Smooth muscle cell (in vitro differentiated cells): ENCODE measurements around the gene ABCG5. TPM values are rescaled to one million over a fixed set of nuclear protein-coding genes. Genes with fewer than 3 reads are reported as not detected.

Source experiments
- DNase-seq: peaks from one replicate; lab custom pipeline; 2025; ENCODE audit not compliant: unreplicated experiment; lab: John Stamatoyannopoulos, UW
- H2AFZ ChIP-seq: fragments of 200-600 bp; sonication (generic); 2 replicates; pipeline ENCODE4 v1.6.0; 2016; ENCODE audit warnings: antibody characterized with exemption, low read depth, mild to moderate bottlenecking
- H3F3A ChIP-seq: fragments of 200-600 bp; sonication (generic); 2 replicates; pipeline ENCODE4 v1.6.0; 2017; ENCODE audit warnings: antibody characterized with exemption, low read depth
- H3K27ac ChIP-seq: fragments of 200-600 bp; sonication (generic); 2 replicates; pipeline ENCODE4 v1.5.1; 2016; ENCODE audit warnings: low read depth, mild to moderate bottlenecking
- H3K27me3 ChIP-seq: fragments of 200-600 bp; sonication (generic); 2 replicates; pipeline ENCODE4 v1.6.1; 2016; ENCODE audit warnings: low read depth, mild to moderate bottlenecking
- H3K36me3 ChIP-seq: fragments of 200-600 bp; sonication (generic); 2 replicates; pipeline ENCODE4 v1.5.1; 2016; ENCODE audit warnings: low read depth
- H3K4me1 ChIP-seq: fragments of 200-600 bp; sonication (generic); 2 replicates; pipeline ENCODE4 v1.5.1; 2016; ENCODE audit warnings: low read depth
- H3K4me2 ChIP-seq: fragments of 200-600 bp; sonication (generic); 2 replicates; pipeline ENCODE4 v1.6.0; 2016; ENCODE audit warnings: mild to moderate bottlenecking
- H3K4me3 ChIP-seq: fragments of 200-600 bp; sonication (generic); 2 replicates; pipeline ENCODE4 v1.5.1; 2016; ENCODE audit warnings: mild to moderate bottlenecking
- H3K79me2 ChIP-seq: fragments of 200-600 bp; sonication (generic); 2 replicates; pipeline ENCODE4 v1.6.0; 2016; ENCODE audit warnings: low read depth, mild to moderate bottlenecking
- H3K9ac ChIP-seq: fragments of 200-600 bp; sonication (generic); 2 replicates; pipeline ENCODE4 v1.6.0; 2016; ENCODE audit warnings: low read depth
- H3K9me3 ChIP-seq: fragments of 200-600 bp; sonication (generic); replicated peaks from 2 replicates; pipeline ENCODE4 v1.5.1; 2016; ENCODE audit warnings: low read depth
- H4K20me1 ChIP-seq: fragments of 200-600 bp; sonication (generic); 2 replicates; pipeline ENCODE4 v1.6.0; 2016; ENCODE audit warnings: low read depth
- WGBS: methylation state at CpG from one replicate; pipeline ENCODE4 v1.1.7; 2016; ENCODE audit warnings: low lambda C conversion rate; 5-methylcytosine and 5-hydroxymethylcytosine counted together
- polyA plus RNA-seq: library from polyadenylated mRNA; unstranded; fragments of >200 nt; fragmentation: Nextera tagmentation; extraction: Ambion mirVana; gene quantifications from 2 replicates; pipeline ENCODE4 v1.2.1, GENCODE V29; 2016
- total RNA-seq: library from RNA; depleted of rRNA; stranded (reverse); fragments of >200 nt; gene quantifications from 2 replicates; pipeline ENCODE4 v1.2.3, GENCODE V29; 2014
- TF ChIP-seq, protein P1 (sequence below): fragments of 200-600 bp; sonication (generic); IDR thresholded peaks from 2 replicates; pipeline ENCODE4 v1.5.1; 2017; ENCODE audit warnings: borderline replicate concordance, mild to moderate bottlenecking, antibody characterized with exemption; ENCODE audit not compliant: insufficient read depth, poor library complexity, severe bottlenecking

The ABCG5 gene
- total and polyA plus RNA-seq, 2 experiments from 2014 or later: not detected

DNA sequence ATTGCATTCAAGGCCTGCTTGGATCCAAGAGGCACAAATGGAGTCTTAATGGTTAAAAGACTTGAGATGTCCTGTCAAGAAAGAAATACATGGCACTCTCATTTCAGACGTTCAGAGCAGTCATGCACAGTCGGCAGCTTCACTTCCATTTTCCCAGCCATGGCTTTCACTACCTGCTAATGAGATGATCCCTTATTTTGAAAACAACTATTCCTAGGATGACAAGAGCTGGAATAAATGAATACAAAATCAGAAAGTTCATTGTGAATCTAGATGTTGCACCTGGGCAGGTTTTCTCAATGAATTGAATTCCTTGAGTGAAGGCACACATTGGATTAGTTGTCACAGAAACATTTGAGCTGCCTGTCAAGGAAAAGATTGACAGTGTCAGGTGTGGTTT lies 25.7 kb downstream of the ABCG5 start:
- no peaks in the 10 kb centered on the region for H3F3A ChIP-seq
- WGBS: 80% methylated on average over 2 of the region's 2 CpGs
- H3K9ac ChIP-seq: no peak overlapping the region
- H3K36me3 ChIP-seq: no peaks in the 10 kb centered on the region
- no peak overlapping the region for H3K4me3 ChIP-seq
- no peak for DNase-seq
- no peaks in the 10 kb centered on the region for H3K9me3 ChIP-seq
- no peak overlapping the region for H2AFZ ChIP-seq
- H3K79me2 ChIP-seq: no peaks in the 10 kb centered on the region
- no peak overlapping the region for H3K4me2 ChIP-seq
- TF ChIP-seq, protein P1, sequence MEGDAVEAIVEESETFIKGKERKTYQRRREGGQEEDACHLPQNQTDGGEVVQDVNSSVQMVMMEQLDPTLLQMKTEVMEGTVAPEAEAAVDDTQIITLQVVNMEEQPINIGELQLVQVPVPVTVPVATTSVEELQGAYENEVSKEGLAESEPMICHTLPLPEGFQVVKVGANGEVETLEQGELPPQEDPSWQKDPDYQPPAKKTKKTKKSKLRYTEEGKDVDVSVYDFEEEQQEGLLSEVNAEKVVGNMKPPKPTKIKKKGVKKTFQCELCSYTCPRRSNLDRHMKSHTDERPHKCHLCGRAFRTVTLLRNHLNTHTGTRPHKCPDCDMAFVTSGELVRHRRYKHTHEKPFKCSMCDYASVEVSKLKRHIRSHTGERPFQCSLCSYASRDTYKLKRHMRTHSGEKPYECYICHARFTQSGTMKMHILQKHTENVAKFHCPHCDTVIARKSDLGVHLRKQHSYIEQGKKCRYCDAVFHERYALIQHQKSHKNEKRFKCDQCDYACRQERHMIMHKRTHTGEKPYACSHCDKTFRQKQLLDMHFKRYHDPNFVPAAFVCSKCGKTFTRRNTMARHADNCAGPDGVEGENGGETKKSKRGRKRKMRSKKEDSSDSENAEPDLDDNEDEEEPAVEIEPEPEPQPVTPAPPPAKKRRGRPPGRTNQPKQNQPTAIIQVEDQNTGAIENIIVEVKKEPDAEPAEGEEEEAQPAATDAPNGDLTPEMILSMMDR: no peak
- no peaks in the 10 kb centered on the region for H3K27me3 ChIP-seq
- H3K4me1 ChIP-seq: no peaks in the 10 kb centered on the region
- no peak overlapping the region for H3K27ac ChIP-seq
- no peaks in the 10 kb centered on the region for H4K20me1 ChIP-seq

DNA sequence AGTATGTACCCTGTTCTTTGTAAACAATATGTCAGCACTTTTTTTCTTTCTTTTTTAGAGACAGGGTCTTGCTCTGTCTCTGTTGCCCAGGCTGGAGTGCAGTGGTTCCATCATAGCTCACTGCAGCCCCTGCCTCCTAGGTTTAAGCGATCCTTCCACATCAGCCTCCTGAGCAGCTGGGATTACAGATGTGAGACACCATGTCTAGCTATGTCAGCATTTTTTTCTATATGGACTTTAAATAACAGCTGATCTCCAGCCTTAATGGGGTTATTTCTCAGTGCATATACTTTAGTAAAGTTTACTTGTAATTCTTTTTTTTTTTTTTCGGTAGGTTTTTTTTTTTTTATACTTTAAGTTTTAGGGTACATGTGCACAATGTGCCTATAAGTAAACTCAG lies 26.6 kb downstream of the ABCG5 start:
- Histone ChIP-seq H3K9ac (no peak overlapping the region), H3K4me2 (no peak overlapping the region), H3K4me3 (no peak overlapping the region), H4K20me1 (no peaks in the 10 kb centered on the region), H3K27me3 (no peaks in the 10 kb centered on the region), H2AFZ (no peak overlapping the region), H3K9me3 (no peaks in the 10 kb centered on the region), H3K27ac (no peak overlapping the region), H3K4me1 (no peaks in the 10 kb centered on the region), H3K79me2 (no peaks in the 10 kb centered on the region), H3K36me3 (no peaks in the 10 kb centered on the region), H3F3A (no peaks in the 10 kb centered on the region)
- TF ChIP-seq, protein P1: no peak
- WGBS: 93% methylated on average over 2 of the region's 2 CpGs
- no peak for DNase-seq

DNA sequence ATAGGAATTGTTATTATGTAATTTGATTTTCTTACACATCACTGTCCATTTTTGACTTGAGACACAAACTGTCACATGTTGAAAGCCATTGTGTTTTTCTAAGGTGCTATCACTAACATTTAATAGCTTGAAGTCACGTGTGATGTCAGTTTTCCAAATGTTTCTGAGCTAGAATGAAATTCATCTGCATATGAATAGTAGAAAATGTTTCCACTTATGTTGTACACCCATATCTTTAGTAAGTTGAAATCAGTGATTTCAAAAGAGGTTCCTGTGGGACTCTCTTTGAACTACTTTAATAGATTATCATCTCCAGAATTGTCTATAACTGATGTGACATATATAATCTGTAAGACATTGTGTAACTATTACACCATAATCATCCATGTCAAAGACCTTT lies 27.8 kb downstream of the ABCG5 start:
- Histone ChIP-seq H3K79me2 (no peaks in the 10 kb centered on the region), H3K9ac (no peak overlapping the region), H3F3A (no peaks in the 10 kb centered on the region), H4K20me1 (no peaks in the 10 kb centered on the region), H3K4me3 (no peak overlapping the region), H3K4me1 (no peaks in the 10 kb centered on the region), H2AFZ (no peak overlapping the region), H3K9me3 (no peaks in the 10 kb centered on the region), H3K27me3 (no peaks in the 10 kb centered on the region), H3K4me2 (no peak overlapping the region), H3K36me3 (peaks cover 4% of the 10 kb centered on the region), H3K27ac (no peak overlapping the region)
- TF ChIP-seq, protein P1: no peak
- WGBS: 84% methylated on average over 1 of the region's 1 CpG
- no peak for DNase-seq

DNA sequence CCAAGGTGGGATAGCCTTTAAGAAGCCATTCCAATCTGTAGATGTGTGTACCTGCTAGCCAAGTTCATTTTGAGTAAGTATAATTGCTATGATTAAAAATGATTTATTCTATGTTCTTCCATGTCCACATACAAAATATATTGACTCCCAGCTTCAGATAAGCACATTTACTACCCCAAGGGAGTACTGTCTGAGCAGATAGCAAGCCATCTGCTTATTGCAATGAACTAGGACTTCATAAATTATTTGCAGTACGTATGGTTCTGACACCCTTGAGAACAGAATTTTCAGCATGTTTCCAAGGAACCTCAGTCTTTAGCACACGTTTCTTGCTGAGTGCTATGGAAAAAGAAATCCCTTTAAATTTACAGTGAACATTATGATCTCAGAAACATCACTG lies 28.2 kb downstream of the ABCG5 start:
- H3K27ac ChIP-seq: no peak overlapping the region
- H3K4me3 ChIP-seq: no peak overlapping the region
- no peaks in the 10 kb centered on the region for H3K79me2 ChIP-seq
- no peak overlapping the region for H3K9ac ChIP-seq
- H4K20me1 ChIP-seq: no peaks in the 10 kb centered on the region
- no peaks in the 10 kb centered on the region for H3F3A ChIP-seq
- H3K27me3 ChIP-seq: no peaks in the 10 kb centered on the region
- TF ChIP-seq, protein P1: no peak
- DNase-seq: no peak
- H2AFZ ChIP-seq: no peak overlapping the region
- no peak overlapping the region for H3K4me2 ChIP-seq
- no peaks in the 10 kb centered on the region for H3K4me1 ChIP-seq
- no peaks in the 10 kb centered on the region for H3K9me3 ChIP-seq
- peaks cover 4% of the 10 kb centered on the region for H3K36me3 ChIP-seq
- 76% methylated on average over 2 of the region's 2 CpGs for WGBS
